ENCODE results near the gene ACOX1. TPM values are rescaled to one million over a fixed set of nuclear protein-coding genes. Genes with fewer than 3 reads are reported as not detected.

Gene ACOX1
- total and polyA plus RNA-seq, 2 of the 13 experiments (the other 11 are each of a cell fraction or from before 2014, with no cell fraction given), result 86.4 to 120 TPM

DNA sequence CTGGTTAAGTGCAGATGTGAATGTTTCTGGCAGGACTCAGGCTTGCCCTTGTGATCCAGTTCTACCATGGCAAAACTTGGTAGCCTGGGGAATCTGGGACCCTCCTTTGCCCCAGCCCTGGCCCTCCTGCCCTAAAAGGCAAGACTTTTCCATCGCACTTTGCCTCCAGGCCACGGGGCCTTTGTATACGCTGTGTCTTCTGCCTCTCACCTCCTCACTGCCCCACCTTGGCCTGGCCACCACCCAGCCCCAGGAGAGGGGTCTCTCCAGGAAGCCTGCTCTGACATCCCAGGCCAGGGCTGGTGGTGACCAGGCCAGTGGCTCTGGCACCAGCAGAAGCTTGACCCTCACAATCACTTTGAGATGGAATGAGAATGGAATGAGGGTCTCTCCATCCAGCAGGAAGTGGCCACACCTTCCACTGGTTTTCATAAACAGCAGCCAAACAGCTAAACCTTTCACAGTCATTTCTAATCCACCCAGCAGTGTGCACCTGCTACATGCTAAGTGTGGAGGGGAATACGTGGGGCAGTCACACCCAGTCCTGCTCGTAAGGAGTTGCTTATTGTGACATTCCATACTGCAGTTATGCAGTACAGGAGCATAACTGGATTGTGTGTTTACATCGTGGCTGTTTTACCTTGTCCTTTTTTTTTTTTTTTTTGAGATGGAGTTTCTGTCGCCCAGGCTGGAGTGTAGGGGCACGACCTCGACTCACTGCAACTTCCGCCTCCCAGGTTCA is 72.7 kb downstream of the ACOX1 start (continued):
- TF ChIP-seq, protein P1, sequence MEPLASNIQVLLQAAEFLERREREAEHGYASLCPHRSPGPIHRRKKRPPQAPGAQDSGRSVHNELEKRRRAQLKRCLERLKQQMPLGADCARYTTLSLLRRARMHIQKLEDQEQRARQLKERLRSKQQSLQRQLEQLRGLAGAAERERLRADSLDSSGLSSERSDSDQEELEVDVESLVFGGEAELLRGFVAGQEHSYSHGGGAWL (CRISPR knock-in tag; IDR thresholded peaks at IDR 0.05), result 0 out of 2 replicates have a peak, but pooled peaks have one; percentile 27
- TF ChIP-seq ZNF766 (CRISPR knock-in tag; IDR thresholded peaks at IDR 0.05; ENCODE audit: borderline replicate concordance) (no peak), NFYC (CRISPR knock-in tag; IDR thresholded peaks at IDR 0.05) (no peak), ZFP41 (CRISPR knock-in tag; IDR thresholded peaks at IDR 0.05; ENCODE audit: borderline replicate concordance) (no peak), FOXJ3 (CRISPR knock-in tag; IDR thresholded peaks at IDR 0.05; ENCODE audit: borderline replicate concordance) (no peak), ZNF260 (CRISPR knock-in tag; IDR thresholded peaks at IDR 0.05; ENCODE audit: borderline replicate concordance, low read depth) (no peak), KLF11 (CRISPR knock-in tag; IDR thresholded peaks at IDR 0.05) (no peak), TAF1 (CRISPR knock-in tag; IDR thresholded peaks at IDR 0.05) (no peak), ZNF780A (CRISPR knock-in tag; IDR thresholded peaks at IDR 0.05) (no peak), ZSCAN20 (CRISPR knock-in tag; IDR thresholded peaks at IDR 0.05; ENCODE audit: borderline replicate concordance) (no peak), SRSF1 (optimal IDR thresholded peaks at IDR 0.05; ENCODE audit: low read depth, low read length) (no peak), ZNF138 (CRISPR knock-in tag; IDR thresholded peaks at IDR 0.05; ENCODE audit: low read depth) (no peak), PHB2 (IDR thresholded peaks at IDR 0.05; ENCODE audit: partially characterized antibody) (no peak), TAF15 (IDR thresholded peaks at IDR 0.05; ENCODE audit: low read depth, low read length, poor library complexity, severe bottlenecking) (no peak), ZFX (CRISPR knock-in tag; IDR thresholded peaks at IDR 0.05; ENCODE audit: low read depth) (peak; percentile 46; the same call in 1 of the 2 replicates), ETV5 (CRISPR knock-in tag; IDR thresholded peaks at IDR 0.05; ENCODE audit: borderline replicate concordance) (no peak), GATAD1 (CRISPR knock-in tag; IDR thresholded peaks at IDR 0.05) (no peak), BCL6 (CRISPR knock-in tag; IDR thresholded peaks at IDR 0.05) (no peak), ZNF451 (CRISPR knock-in tag; IDR thresholded peaks at IDR 0.05) (no peak), NR2F6 (IDR thresholded peaks at IDR 0.05) (no peak), NR2F6 (CRISPR knock-in tag; IDR thresholded peaks at IDR 0.05) (no peak), NFATC3 (CRISPR knock-in tag; IDR thresholded peaks at IDR 0.05) (no peak)
- TF ChIP-seq, protein P2, sequence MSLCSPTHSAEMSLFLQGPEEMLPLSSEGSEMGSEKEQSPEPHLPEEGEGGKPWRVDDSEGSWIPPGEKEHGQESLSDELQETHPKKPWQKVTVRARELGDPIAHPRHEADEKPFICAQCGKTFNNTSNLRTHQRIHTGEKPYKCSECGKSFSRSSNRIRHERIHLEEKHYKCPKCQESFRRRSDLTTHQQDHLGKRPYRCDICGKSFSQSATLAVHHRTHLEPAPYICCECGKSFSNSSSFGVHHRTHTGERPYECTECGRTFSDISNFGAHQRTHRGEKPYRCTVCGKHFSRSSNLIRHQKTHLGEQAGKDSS (CRISPR knock-in tag; IDR thresholded peaks at IDR 0.05; ENCODE audit: borderline replicate concordance, low read depth), result 0 out of 2 replicates have a peak, but pooled peaks have one; percentile 29
- TF ChIP-seq, protein P3, sequence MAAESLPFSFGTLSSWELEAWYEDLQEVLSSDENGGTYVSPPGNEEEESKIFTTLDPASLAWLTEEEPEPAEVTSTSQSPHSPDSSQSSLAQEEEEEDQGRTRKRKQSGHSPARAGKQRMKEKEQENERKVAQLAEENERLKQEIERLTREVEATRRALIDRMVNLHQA (CRISPR knock-in tag; IDR thresholded peaks at IDR 0.05), result no peak
- TF ChIP-seq, protein P4, sequence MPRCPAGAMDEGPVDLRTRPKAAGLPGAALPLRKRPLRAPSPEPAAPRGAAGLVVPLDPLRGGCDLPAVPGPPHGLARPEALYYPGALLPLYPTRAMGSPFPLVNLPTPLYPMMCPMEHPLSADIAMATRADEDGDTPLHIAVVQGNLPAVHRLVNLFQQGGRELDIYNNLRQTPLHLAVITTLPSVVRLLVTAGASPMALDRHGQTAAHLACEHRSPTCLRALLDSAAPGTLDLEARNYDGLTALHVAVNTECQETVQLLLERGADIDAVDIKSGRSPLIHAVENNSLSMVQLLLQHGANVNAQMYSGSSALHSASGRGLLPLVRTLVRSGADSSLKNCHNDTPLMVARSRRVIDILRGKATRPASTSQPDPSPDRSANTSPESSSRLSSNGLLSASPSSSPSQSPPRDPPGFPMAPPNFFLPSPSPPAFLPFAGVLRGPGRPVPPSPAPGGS (CRISPR knock-in tag; IDR thresholded peaks at IDR 0.05), result peak; percentile 61; the same call in 1 of the 2 replicates
- TF ChIP-seq, protein P5, sequence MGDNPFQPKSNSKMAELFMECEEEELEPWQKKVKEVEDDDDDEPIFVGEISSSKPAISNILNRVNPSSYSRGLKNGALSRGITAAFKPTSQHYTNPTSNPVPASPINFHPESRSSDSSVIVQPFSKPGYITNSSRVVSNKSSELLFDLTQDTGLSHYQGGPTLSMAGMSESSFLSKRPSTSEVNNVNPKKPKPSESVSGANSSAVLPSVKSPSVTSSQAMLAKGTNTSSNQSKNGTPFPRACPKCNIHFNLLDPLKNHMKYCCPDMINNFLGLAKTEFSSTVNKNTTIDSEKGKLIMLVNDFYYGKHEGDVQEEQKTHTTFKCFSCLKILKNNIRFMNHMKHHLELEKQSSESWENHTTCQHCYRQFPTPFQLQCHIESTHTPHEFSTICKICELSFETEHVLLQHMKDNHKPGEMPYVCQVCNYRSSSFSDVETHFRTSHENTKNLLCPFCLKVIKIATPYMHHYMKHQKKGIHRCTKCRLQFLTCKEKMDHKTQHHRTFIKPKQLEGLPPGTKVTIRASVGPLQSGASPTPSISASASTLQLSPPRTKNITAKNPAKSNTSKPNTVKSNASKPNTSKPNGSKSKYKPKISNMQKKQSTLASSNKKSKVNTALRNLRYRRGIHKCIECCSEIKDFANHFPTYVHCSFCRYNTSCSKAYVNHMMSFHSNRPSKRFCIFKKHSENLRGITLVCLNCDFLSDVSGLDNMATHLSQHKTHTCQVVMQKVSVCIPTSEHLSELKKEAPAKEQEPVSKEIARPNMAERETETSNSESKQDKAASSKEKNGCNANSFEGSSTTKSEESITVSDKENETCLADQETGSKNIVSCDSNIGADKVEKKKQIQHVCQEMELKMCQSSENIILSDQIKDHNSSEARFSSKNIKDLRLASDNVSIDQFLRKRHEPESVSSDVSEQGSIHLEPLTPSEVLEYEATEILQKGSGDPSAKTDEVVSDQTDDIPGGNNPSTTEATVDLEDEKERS (CRISPR knock-in tag; IDR thresholded peaks at IDR 0.05), result no peak
